MCF 10A (cell line): ENCODE data around the gene TNIP3. TPM values are rescaled to one million over a fixed set of nuclear protein-coding genes. Genes with fewer than 3 reads are reported as not detected.

ENCODE experiments used
- BruUV-seq: library from RNA; stranded (reverse); fragments of 400-500 nt; replicated peaks from 2 replicates; lab custom pipeline; 2021; lab: Mats Ljungman, UMichigan
- CTCF ChIA-PET: fragments of 300-600 bp; sonication (Branson Sonifier 250); formaldehyde crosslinking; extraction: SDS; loops from one replicate; lab custom pipeline; 2021; ENCODE audit warnings: antibody characterized with exemption, inconsistent platforms; lab: Yijun Ruan, JAX
- POLR2A ChIA-PET: fragments of 300-600, 350-650 bp; sonication (Branson Sonifier 250); formaldehyde crosslinking; extraction: SDS; loops from one replicate; lab custom pipeline; 2020; ENCODE audit warnings: antibody characterized with exemption, inconsistent platforms; lab: Yijun Ruan, JAX
- DNase-seq: peaks from one replicate; pipeline ENCODE4 v3.0.0-alpha.2; 2018; ENCODE audit not compliant: unreplicated experiment
- H3K27ac Mint-ChIP-seq: one replicate; pipeline ENCODE4 v1.8.0; 2022; ENCODE audit warnings: mild to moderate bottlenecking, low read depth, mixed read lengths; ENCODE audit not compliant: unreplicated experiment
- H3K27me3 Mint-ChIP-seq: one replicate; pipeline ENCODE4 v1.8.0; 2022; ENCODE audit warnings: mixed read lengths; ENCODE audit not compliant: insufficient read depth, unreplicated experiment
- H3K36me3 Mint-ChIP-seq: one replicate; pipeline ENCODE4 v1.8.0; 2022; ENCODE audit warnings: mild to moderate bottlenecking, moderate library complexity, mixed read lengths; ENCODE audit not compliant: insufficient read depth, unreplicated experiment
- H3K4me1 Mint-ChIP-seq: one replicate; pipeline ENCODE4 v1.8.0; 2022; ENCODE audit warnings: mixed read lengths; ENCODE audit not compliant: insufficient read depth, unreplicated experiment
- H3K4me3 Mint-ChIP-seq: one replicate; pipeline ENCODE4 v1.8.0; 2022; ENCODE audit warnings: mild to moderate bottlenecking, moderate library complexity, mixed read lengths; ENCODE audit not compliant: unreplicated experiment
- H3K9me3 Mint-ChIP-seq: one replicate; pipeline ENCODE4 v1.8.0; 2022; ENCODE audit warnings: mixed read lengths; ENCODE audit not compliant: unreplicated experiment
- CTCF ChIP-seq: fragments of 200-600 bp; IDR thresholded peaks from one replicate; pipeline ENCODE4 v1.8.0; 2022; ENCODE audit warnings: antibody characterized with exemption, mild to moderate bottlenecking; ENCODE audit not compliant: unreplicated experiment
- intact Hi-C: fragments of 100-400 bp; cut with micrococcal nuclease; formaldehyde crosslinking; loops from 2 replicates; pipeline ENCODE4 v1.14.1; 2022
- total RNA-seq: library from RNA; stranded (reverse); gene quantifications from 2 replicates; pipeline ENCODE4 v1.2.3, GENCODE V29; 2022

TNIP3 gene
- total RNA-seq, 1 experiment from 2014 or later, result 2.1 TPM

- Mint-ChIP-seq H3K27me3 (no peaks in the 10 kb centered on the region), H3K9me3 (no peaks in the 10 kb centered on the region), H3K27ac (no peak overlapping the region), H3K4me3 (no peak overlapping the region), H3K36me3 (no peaks in the 10 kb centered on the region), H3K4me1 (peaks cover 5% of the 10 kb centered on the region)
- ChIA-PET CTCF (no interaction called here), POLR2A (no interaction called here)
- intact Hi-C loops, result no loop called here
- BruUV-seq, result no TSS peak
- no peak for DNase-seq
- TF ChIP-seq CTCF, result no peak
Measured at GRCh38 chr4:121140716-121141460, 23.2 kb downstream of the TNIP3 start.

GRCh38 chr4:121139533-121140222 lies 24.4 kb downstream of the TNIP3 start:
- peak overlapping the region; percentile 49 for H3K27ac Mint-ChIP-seq
- BruUV-seq, result no TSS peak
- H3K4me3 Mint-ChIP-seq, result no peak overlapping the region
- peak; percentile 48 for DNase-seq
- CTCF ChIA-PET, result interaction anchor here (0.7 kb wide), 1 partner anchor 738 kb away, joined by 3 read pairs; no protein-coding TSS in a partner anchor
- POLR2A ChIA-PET, result no interaction called here
- no peaks in the 10 kb centered on the region for H3K27me3 Mint-ChIP-seq
- H3K9me3 Mint-ChIP-seq, result no peaks in the 10 kb centered on the region
- intact Hi-C loops, result no loop called here
- peaks cover 5% of the 10 kb centered on the region for H3K4me1 Mint-ChIP-seq
- H3K36me3 Mint-ChIP-seq, result no peaks in the 10 kb centered on the region
- no peak for TF ChIP-seq CTCF

- CTCF ChIA-PET, result interaction anchor here (2.1 kb wide), 1 partner anchor 54 kb away, joined by 5 read pairs; no protein-coding TSS in a partner anchor
- H3K36me3 Mint-ChIP-seq, result no peaks in the 10 kb centered on the region
Measured at GRCh38 chr4:121138039-121138825, 25.9 kb downstream of the TNIP3 start.

More at GRCh38 chr4:121138039-121138825, 25.9 kb downstream of the TNIP3 start:
- intact Hi-C loops, result no loop called here
- TF ChIP-seq CTCF, result no peak
- POLR2A ChIA-PET, result no interaction called here
- no peak overlapping the region for H3K4me3 Mint-ChIP-seq
- no TSS peak for BruUV-seq
- H3K27ac Mint-ChIP-seq, result no peak overlapping the region
- H3K4me1 Mint-ChIP-seq, result peaks cover 5% of the 10 kb centered on the region
- H3K9me3 Mint-ChIP-seq, result no peaks in the 10 kb centered on the region
- DNase-seq, result no peak
- no peaks in the 10 kb centered on the region for H3K27me3 Mint-ChIP-seq
